GM23338 (cell line): ENCODE data around the gene TVP23A. TPM values are rescaled to one million over a fixed set of nuclear protein-coding genes. Genes with fewer than 3 reads are reported as not detected.

Experiments used
- ATAC-seq: fragments of 200-7000 bp; cut with Tn5 transposase; 3 replicates; pipeline ENCODE4 v1.9.1; 2020
- DNase-seq: peaks from one replicate; pipeline ENCODE4 v3.0.0-alpha.2; 2015; ENCODE audit warnings: low spot score
- H2AFZ ChIP-seq: fragments of 200-600 bp; sonication (generic); 2 replicates; pipeline ENCODE4 v1.8.0; 2016; ENCODE audit warnings: antibody characterized with exemption, mild to moderate bottlenecking, moderate library complexity
- H3F3A ChIP-seq: fragments of 200-600 bp; sonication (generic); replicated peaks from 2 replicates; pipeline ENCODE4 v1.8.0; 2017; ENCODE audit warnings: antibody characterized with exemption, mixed run types, low read depth
- H3K27ac ChIP-seq: fragments of 200-600 bp; sonication (generic); 2 replicates; pipeline ENCODE4 v1.6.1; 2016; ENCODE audit warnings: low read depth
- H3K27me3 ChIP-seq: fragments of 200-600 bp; sonication (generic); 2 replicates; pipeline ENCODE4 v1.8.0; 2016; ENCODE audit warnings: mild to moderate bottlenecking, mixed run types, moderate library complexity; ENCODE audit not compliant: insufficient read depth
- H3K36me3 ChIP-seq: fragments of 200-600 bp; sonication (generic); 2 replicates; pipeline ENCODE4 v1.8.0; 2016; ENCODE audit warnings: mild to moderate bottlenecking; ENCODE audit not compliant: insufficient read depth
- H3K4me1 ChIP-seq: fragments of 200-600 bp; sonication (generic); 2 replicates; pipeline ENCODE4 v1.8.0; 2016; ENCODE audit warnings: mild to moderate bottlenecking, moderate library complexity; ENCODE audit not compliant: insufficient read depth
- H3K4me2 ChIP-seq: fragments of 200-600 bp; sonication (generic); 2 replicates; pipeline ENCODE4 v1.7.1; 2017; ENCODE audit warnings: mixed run types
- H3K4me3 ChIP-seq: fragments of 200-600 bp; sonication (generic); 2 replicates; pipeline ENCODE4 v1.6.1; 2016; ENCODE audit warnings: mixed run types
- H3K79me2 ChIP-seq: fragments of 200-600 bp; sonication (generic); replicated peaks from 2 replicates; pipeline ENCODE4 v1.8.0; 2017; ENCODE audit warnings: mild to moderate bottlenecking; ENCODE audit not compliant: insufficient read depth
- H3K9me2 ChIP-seq: fragments of 200-600 bp; sonication (generic); 2 replicates; pipeline ENCODE4 v1.8.0; 2017; ENCODE audit not compliant: insufficient read depth
- H4K20me1 ChIP-seq: fragments of 200-600 bp; sonication (generic); replicated peaks from 2 replicates; pipeline ENCODE4 v1.8.0; 2017; ENCODE audit warnings: mild to moderate bottlenecking; ENCODE audit not compliant: insufficient read depth
- H3K27ac Mint-ChIP-seq: 2 replicates; pipeline ENCODE4 v1.8.0; 2020; ENCODE audit warnings: inconsistent platforms, mild to moderate bottlenecking, moderate library complexity, mixed read lengths
- H3K27me3 Mint-ChIP-seq: 3 replicates; pipeline ENCODE4 v1.8.0; 2022; ENCODE audit warnings: low read depth, mild to moderate bottlenecking, moderate library complexity, mixed read lengths, inconsistent platforms; ENCODE audit not compliant: insufficient read depth, poor library complexity
- H3K36me3 Mint-ChIP-seq: 3 replicates; pipeline ENCODE4 v1.8.0; 2021; ENCODE audit warnings: low read depth, mild to moderate bottlenecking, inconsistent platforms, moderate library complexity, mixed read lengths
- H3K4me1 Mint-ChIP-seq: 3 replicates; pipeline ENCODE4 v1.8.0; 2020; ENCODE audit warnings: mild to moderate bottlenecking, inconsistent platforms, mixed read lengths
- H3K4me3 Mint-ChIP-seq: 3 replicates; pipeline ENCODE4 v1.8.0; 2021; ENCODE audit warnings: moderate library complexity, mild to moderate bottlenecking, inconsistent platforms, mixed read lengths
- H3K9me3 Mint-ChIP-seq: 3 replicates; pipeline ENCODE4 v1.8.0; 2020; ENCODE audit warnings: moderate library complexity, mild to moderate bottlenecking, inconsistent platforms, mixed read lengths
- ETS1 ChIP-seq: IDR thresholded peaks from 2 replicates; pipeline ENCODE4 v1.6.1; 2016; ENCODE audit warnings: antibody characterized with exemption
- EZH2 ChIP-seq: fragments of 200-600 bp; sonication (generic); IDR thresholded peaks from one replicate; pipeline ENCODE4 v1.8.0; 2017; ENCODE audit warnings: antibody characterized with exemption, mild to moderate bottlenecking, low read depth; ENCODE audit not compliant: unreplicated experiment
- NANOG ChIP-seq: IDR thresholded peaks from 2 replicates; pipeline ENCODE4 v1.6.1; 2016; ENCODE audit warnings: antibody characterized with exemption, borderline replicate concordance
- POLR2AphosphoS5 ChIP-seq: IDR thresholded peaks from 2 replicates; pipeline ENCODE4 v1.6.1; 2016; ENCODE audit warnings: antibody characterized with exemption, low read depth
- REST ChIP-seq: IDR thresholded peaks from one replicate; pipeline ENCODE4 v1.6.1; 2018; ENCODE audit warnings: antibody characterized with exemption; ENCODE audit not compliant: unreplicated experiment
- ZNF114 ChIP-seq: fragments of 250-450 bp; sonication (Bioruptor Pico); IDR thresholded peaks from 2 replicates; pipeline ENCODE4 v1.5.0; 2020; ENCODE audit warnings: mild to moderate bottlenecking, moderate library complexity
- ZNF331 ChIP-seq: fragments of 250-450 bp; sonication (Bioruptor Pico); IDR thresholded peaks from 2 replicates; pipeline ENCODE4 v1.5.0; 2020; ENCODE audit warnings: low read depth, mild to moderate bottlenecking, moderate library complexity
- ZNF462 ChIP-seq: fragments of 250-450 bp; sonication (Bioruptor Pico); IDR thresholded peaks from 2 replicates; pipeline ENCODE4 v1.5.0; 2020; ENCODE audit warnings: mild to moderate bottlenecking, moderate library complexity
- polyA plus RNA-seq: library from polyadenylated mRNA; unstranded; fragments of >200 nt; fragmentation: Nextera tagmentation; extraction: Ambion mirVana; gene quantifications from 2 replicates; pipeline ENCODE4 v1.2.1, GENCODE V29; 2016
- total RNA-seq: library from RNA; depleted of rRNA; stranded (reverse); fragments of >200 nt; shearing (Covaris generic); gene quantifications from 2 replicates; pipeline ENCODE4 v1.2.3, GENCODE V29; 2014

TVP23A gene
- total and polyA plus RNA-seq, 2 experiments from 2014 or later = 2.8 to 4.5 TPM

GRCh38 chr16:10859020-10859419, 40.4 kb upstream of the TVP23A start (continued):
- TF ChIP-seq ZNF331 (no peak), EZH2 (no peak), ZNF114 (CRISPR knock-in tag) (no peak), REST (no peak), ETS1 (no peak)

- Histone ChIP-seq H3F3A (no peaks in the 10 kb centered on the region), H2AFZ (no peak overlapping the region), H4K20me1 (no peaks in the 10 kb centered on the region), H3K9me2 (no peaks in the 10 kb centered on the region), H3K27me3 (no peaks in the 10 kb centered on the region), H3K36me3 (no peaks in the 10 kb centered on the region), H3K4me1 (no peaks in the 10 kb centered on the region), H3K27ac (no peak overlapping the region), H3K4me3 (no peak overlapping the region), H3K4me2 (no peak overlapping the region), H3K79me2 (no peaks in the 10 kb centered on the region)
- H3K4me3 Mint-ChIP-seq = no peak overlapping the region
- H3K27ac Mint-ChIP-seq = no peak overlapping the region
- peaks cover 6% of the 10 kb centered on the region; the same call in 2 of the 3 replicates for H3K9me3 Mint-ChIP-seq
- DNase-seq (no peak), ATAC-seq (no peak)
- H3K27me3 Mint-ChIP-seq = peaks cover 6% of the 10 kb centered on the region
- no peaks in the 10 kb centered on the region for H3K4me1 Mint-ChIP-seq
- TF ChIP-seq POLR2AphosphoS5 (no peak), NANOG (no peak), ZNF462 (CRISPR knock-in tag) (no peak), ZNF331 (no peak), ZNF114 (CRISPR knock-in tag) (no peak)
- H3K36me3 Mint-ChIP-seq = no peaks in the 10 kb centered on the region
These were observed 39.6 kb upstream of the TVP23A start for GRCh38 chr16:10858203-10858602.
